Hepatocyte (in vitro differentiated cells): ENCODE results near the gene CCL25. TPM values are rescaled to one million over a fixed set of nuclear protein-coding genes. Genes with fewer than 3 reads are reported as not detected.

ENCODE experiments used
- DNase-seq: peaks from one replicate; pipeline ENCODE4 v3.0.0-alpha.2; 2016; ENCODE audit warnings: low spot score
- H2AFZ ChIP-seq: fragments of 200-600 bp; sonication (generic); 2 replicates; pipeline ENCODE4 v1.6.0; 2016; ENCODE audit warnings: antibody characterized with exemption, mild to moderate bottlenecking
- H3K27ac ChIP-seq: fragments of 200-600 bp; sonication (generic); 2 replicates; pipeline ENCODE4 v1.5.1; 2016; ENCODE audit warnings: mild to moderate bottlenecking
- H3K27me3 ChIP-seq: fragments of 200-600 bp; sonication (generic); 2 replicates; pipeline ENCODE4 v1.6.1; 2016
- H3K36me3 ChIP-seq: fragments of 200-600 bp; sonication (generic); replicated peaks from 2 replicates; pipeline ENCODE4 v1.5.1; 2016; ENCODE audit warnings: low read depth; ENCODE audit not compliant: insufficient read depth
- H3K4me1 ChIP-seq: fragments of 200-600 bp; sonication (generic); 2 replicates; pipeline ENCODE4 v1.5.1; 2016; ENCODE audit warnings: mild to moderate bottlenecking, moderate library complexity; ENCODE audit not compliant: insufficient read depth
- H3K4me2 ChIP-seq: fragments of 200-600 bp; sonication (generic); 2 replicates; pipeline ENCODE4 v1.6.0; 2016
- H3K4me3 ChIP-seq: fragments of 200-600 bp; sonication (generic); 2 replicates; pipeline ENCODE4 v1.5.1; 2016; ENCODE audit warnings: mild to moderate bottlenecking
- H3K79me2 ChIP-seq: fragments of 200-600 bp; sonication (generic); 2 replicates; pipeline ENCODE4 v1.6.0; 2017; ENCODE audit warnings: mild to moderate bottlenecking
- H3K9me2 ChIP-seq: fragments of 200-600 bp; sonication (generic); replicated peaks from 2 replicates; pipeline ENCODE4 v1.6.0; 2017; ENCODE audit warnings: mild to moderate bottlenecking; ENCODE audit not compliant: insufficient read depth
- H3K9me3 ChIP-seq: fragments of 200-600 bp; sonication (generic); 2 replicates; pipeline ENCODE4 v1.5.1; 2016; ENCODE audit warnings: low read depth, mild to moderate bottlenecking
- H4K20me1 ChIP-seq: fragments of 200-600 bp; sonication (generic); 2 replicates; pipeline ENCODE4 v1.6.0; 2016; ENCODE audit warnings: mild to moderate bottlenecking; ENCODE audit not compliant: insufficient read depth, poor library complexity, severe bottlenecking
- CTCF ChIP-seq: fragments of 200-600 bp; sonication (generic); IDR thresholded peaks from 2 replicates; pipeline ENCODE4 v1.5.1; 2016; ENCODE audit warnings: antibody characterized with exemption, mild to moderate bottlenecking; ENCODE audit not compliant: poor library complexity
- EZH2 ChIP-seq: fragments of 200-600 bp; sonication (generic); IDR thresholded peaks from 2 replicates; pipeline ENCODE4 v1.6.1; 2016; ENCODE audit warnings: antibody characterized with exemption, mild to moderate bottlenecking, borderline replicate concordance
- EZH2phosphoT487 ChIP-seq: fragments of 200-600 bp; sonication (generic); IDR thresholded peaks from one replicate; pipeline ENCODE4 v1.6.1; 2018; ENCODE audit warnings: antibody characterized with exemption, mild to moderate bottlenecking, low read depth, moderate library complexity; ENCODE audit not compliant: unreplicated experiment, severe bottlenecking
- whole genome bisulfite sequencing: methylation state at CpG from one replicate; pipeline ENCODE4 v1.1.6; 2016; ENCODE audit warnings: low lambda C conversion rate; ENCODE audit errors: missing lambda C conversion rate; 5-methylcytosine and 5-hydroxymethylcytosine counted together
- polyA plus RNA-seq: library from polyadenylated mRNA; unstranded; fragments of >200 nt; fragmentation: Nextera tagmentation; extraction: Ambion mirVana; gene quantifications from 2 replicates; pipeline ENCODE4 v1.2.1, GENCODE V29; 2016
- total RNA-seq: library from RNA; depleted of rRNA; stranded (reverse); fragments of >200 nt; gene quantifications from 2 replicates; pipeline ENCODE4 v1.2.3, GENCODE V29; 2014

The CCL25 gene
- total and polyA plus RNA-seq, 2 experiments from 2014 or later, result not detected

GRCh38 chr19:8045872-8046568, 6.5 kb upstream of the CCL25 start:
- H4K20me1 ChIP-seq, result no peaks in the 10 kb centered on the region
- 73% methylated on average over 10 of the region's 10 CpGs for WGBS
- no peaks in the 10 kb centered on the region for H3K9me2 ChIP-seq
- TF ChIP-seq EZH2 (no peak), CTCF (no peak)
- no peak overlapping the region for H3K4me2 ChIP-seq
- no peaks in the 10 kb centered on the region for H3K9me3 ChIP-seq
- H3K27ac ChIP-seq, result no peak overlapping the region
- no peaks in the 10 kb centered on the region for H3K27me3 ChIP-seq
- no peaks in the 10 kb centered on the region for H3K36me3 ChIP-seq
- no peak for DNase-seq
- H3K4me1 ChIP-seq, result no peaks in the 10 kb centered on the region
- no peaks in the 10 kb centered on the region for H3K79me2 ChIP-seq
- no peak overlapping the region for H2AFZ ChIP-seq
- H3K4me3 ChIP-seq, result no peak overlapping the region

GRCh38 chr19:8046569-8047165, 5.9 kb upstream of the CCL25 start:
- H3K36me3 ChIP-seq, result no peaks in the 10 kb centered on the region
- no peak for DNase-seq
- 73% methylated on average over 3 of the region's 3 CpGs for WGBS
- no peaks in the 10 kb centered on the region for H3K9me3 ChIP-seq
- no peak overlapping the region for H2AFZ ChIP-seq
- no peak overlapping the region for H3K27ac ChIP-seq
- no peaks in the 10 kb centered on the region for H3K79me2 ChIP-seq
- H3K9me2 ChIP-seq, result no peaks in the 10 kb centered on the region
- no peak overlapping the region for H3K4me2 ChIP-seq
- H3K4me1 ChIP-seq, result no peaks in the 10 kb centered on the region
- no peaks in the 10 kb centered on the region for H4K20me1 ChIP-seq
- H3K27me3 ChIP-seq, result no peaks in the 10 kb centered on the region
- no peak for TF ChIP-seq EZH2
- no peak for TF ChIP-seq EZH2phosphoT487
- no peak for TF ChIP-seq CTCF
- H3K4me3 ChIP-seq, result no peak overlapping the region

- Histone ChIP-seq H3K79me2 (no peaks in the 10 kb centered on the region), H3K27me3 (no peaks in the 10 kb centered on the region), H3K9me3 (no peaks in the 10 kb centered on the region), H3K4me2 (peak overlapping the region; percentile 86), H3K4me1 (no peaks in the 10 kb centered on the region), H3K36me3 (no peaks in the 10 kb centered on the region), H3K4me3 (no peak overlapping the region), H3K27ac (no peak overlapping the region), H3K9me2 (no peaks in the 10 kb centered on the region), H2AFZ (peak overlapping the region; percentile 47), H4K20me1 (no peaks in the 10 kb centered on the region)
- TF ChIP-seq CTCF, result no peak
- no peak for TF ChIP-seq EZH2phosphoT487
- no peak for TF ChIP-seq EZH2
- peak; percentile 94 for DNase-seq
- WGBS, result 11% methylated on average over 40 of the region's 49 CpGs
Measured at GRCh38 chr19:8050274-8051096, 2.1 kb upstream of the CCL25 start.
